HepG2 (cell line): ENCODE measurements around the gene ATG16L2.

ENCODE experiments used
- HNF4A ChIP-seq: sonication (generic); formaldehyde crosslinking; IDR thresholded peaks from 2 replicates; pipeline ENCODE4 v1.4.0; 2020; ENCODE audit warnings: missing genetic modification reagents
- POLR2A ChIP-seq, 2 experiments: IDR thresholded peaks; 2 replicates each; pipeline ENCODE4 v1.6.1; 2011; ENCODE audit warnings: low read depth in 2 of 2, low read length in 2 of 2, mild to moderate bottlenecking in 1 of 2, moderate library complexity in 1 of 2; ENCODE audit not compliant: insufficient read depth in 1 of 2
- SAFB2 ChIP-seq: sonication (generic); formaldehyde crosslinking; IDR thresholded peaks from 2 replicates; pipeline ENCODE4 v1.5.1; 2020; ENCODE audit warnings: missing genetic modification reagents, low read depth, mild to moderate bottlenecking, borderline replicate concordance
- SIN3A ChIP-seq: IDR thresholded peaks from 2 replicates; pipeline ENCODE4 v1.6.1; 2011; ENCODE audit warnings: low read depth, mild to moderate bottlenecking, control low read depth, low read length, borderline replicate concordance
- SOX13 ChIP-seq, 3 experiments: fragments of 450-650 bp in 1 of 3; sonication (generic) in 1 of 3; formaldehyde crosslinking in 1 of 3; IDR thresholded peaks in 2 of 3; conservative IDR thresholded peaks in 1 of 3; 2 replicates each; pipeline versions ENCODE4 v1.5.0 to v1.6.1; 2016 to 2020; ENCODE audit warnings: antibody characterized with exemption in 1 of 3, mild to moderate bottlenecking in 1 of 3, missing compliant biosample characterization in 1 of 3, missing genetic modification reagents in 1 of 3, moderate library complexity in 1 of 3
- ZIK1 ChIP-seq: sonication (generic); formaldehyde crosslinking; IDR thresholded peaks from 2 replicates; pipeline ENCODE4 v1.5.0; 2020; ENCODE audit warnings: mild to moderate bottlenecking, low read depth, missing genetic modification reagents, borderline replicate concordance

DNA sequence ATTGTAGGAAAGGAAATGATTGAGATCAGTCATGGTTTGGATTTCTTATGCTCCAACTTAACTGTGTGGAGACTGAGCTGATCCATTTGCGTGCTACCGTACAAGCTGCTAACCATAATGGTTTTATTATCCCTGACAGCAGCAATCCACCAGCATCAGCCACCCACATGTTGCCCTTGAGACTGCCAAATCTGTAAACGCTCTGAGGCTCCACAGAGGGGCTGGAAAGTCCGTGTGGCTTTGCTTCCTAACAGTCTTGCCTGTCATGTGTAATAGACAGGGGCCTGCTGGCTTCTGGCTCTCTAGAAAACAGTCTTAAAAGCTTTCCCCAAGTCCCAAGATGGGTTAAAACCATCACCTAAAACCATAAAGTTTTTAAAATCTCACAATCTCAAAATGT, 30.1 kb downstream of the ATG16L2 start:
- no peak for TF ChIP-seq POLR2A (IDR thresholded peaks at IDR 0.05; ENCODE audit: insufficient read depth in 1 of 2, low read depth in 2 of 2, low read length in 2 of 2)
- no peak for TF ChIP-seq SAFB2 (CRISPR knock-in tag)
- no peak for TF ChIP-seq SIN3A
- no peak for TF ChIP-seq SOX13 (IDR thresholded peaks at IDR 0.05)
- TF ChIP-seq SOX13 (CRISPR knock-in tag; conservative IDR thresholded peaks at IDR 0.05 in 1 of 2, IDR thresholded peaks at IDR 0.05 in 1 of 2), result no peak
- TF ChIP-seq HNF4A (CRISPR knock-in tag), result no peak
- no peak for TF ChIP-seq ZIK1
